HG03139 (cell line): Measurements from ENCODE around the gene PTK6.

Experiments
- ATAC-seq: cut with Tn5 transposase; IDR thresholded peaks from one replicate; pipeline ENCODE4 v1.9.1; 2021; ENCODE audit not compliant: unreplicated experiment

Gene PTK6

GRCh38 chr20:63545814-63546213, 8.6 kb upstream of the PTK6 start:
- ATAC-seq: no peak

- ATAC-seq: no peak
These were observed 7.9 kb upstream of the PTK6 start for GRCh38 chr20:63544958-63545516.

DNA sequence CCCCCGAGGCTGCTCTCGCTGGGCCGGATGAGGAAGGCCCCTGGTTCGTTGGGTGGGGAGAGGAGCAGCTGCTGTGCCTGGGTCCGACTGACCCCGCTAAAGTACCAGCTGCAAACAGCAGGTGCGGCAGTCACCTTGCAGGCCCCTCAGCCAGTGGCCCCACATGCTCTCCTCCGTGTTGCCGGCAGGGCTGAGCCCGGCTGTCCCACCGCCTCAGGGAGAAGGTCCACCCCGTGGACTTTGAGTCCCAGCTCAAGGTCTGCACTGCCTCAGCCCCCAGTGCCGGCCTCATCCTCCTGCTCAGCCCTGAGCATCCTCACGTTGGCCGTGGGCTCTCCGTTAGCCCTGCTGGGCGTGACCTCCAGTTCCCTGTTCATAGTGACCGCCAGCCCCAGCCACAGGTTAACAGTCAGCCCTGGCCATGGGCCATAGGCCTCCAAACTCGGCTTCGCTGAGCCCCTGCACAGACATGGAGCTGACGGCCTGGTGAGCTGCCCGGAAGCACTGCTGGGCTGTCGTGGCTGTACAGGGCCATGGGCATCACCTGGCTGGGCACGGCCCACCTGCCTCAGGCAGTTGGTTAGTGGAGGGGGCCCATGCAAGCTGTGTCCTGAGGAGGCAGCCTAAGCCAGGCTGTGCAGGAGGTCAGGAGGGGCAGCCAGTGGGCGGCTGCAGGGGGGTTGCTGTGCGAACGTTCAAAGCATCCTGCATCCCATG, 7.2 kb upstream of the PTK6 start:
- ATAC-seq: no peak

DNA sequence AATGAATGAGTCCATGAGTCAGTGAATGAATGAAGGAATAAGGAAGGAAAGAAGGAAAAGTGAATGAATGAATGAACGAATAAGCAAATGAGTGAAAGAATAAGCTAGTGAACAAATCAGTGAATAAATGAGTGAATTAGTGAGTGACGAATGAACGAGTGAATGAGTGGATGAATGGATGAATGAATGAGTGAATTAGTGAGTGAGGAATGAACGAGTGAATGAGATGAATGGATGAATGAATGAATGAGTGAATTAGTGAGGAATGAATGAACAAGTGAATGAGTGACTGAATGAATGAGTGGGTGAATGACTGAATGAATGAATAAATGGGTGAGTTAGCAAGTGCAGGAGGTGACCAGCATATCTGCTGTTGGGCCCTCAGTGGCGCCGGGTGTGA, 6.6 kb upstream of the PTK6 start:
- no peak for ATAC-seq

DNA sequence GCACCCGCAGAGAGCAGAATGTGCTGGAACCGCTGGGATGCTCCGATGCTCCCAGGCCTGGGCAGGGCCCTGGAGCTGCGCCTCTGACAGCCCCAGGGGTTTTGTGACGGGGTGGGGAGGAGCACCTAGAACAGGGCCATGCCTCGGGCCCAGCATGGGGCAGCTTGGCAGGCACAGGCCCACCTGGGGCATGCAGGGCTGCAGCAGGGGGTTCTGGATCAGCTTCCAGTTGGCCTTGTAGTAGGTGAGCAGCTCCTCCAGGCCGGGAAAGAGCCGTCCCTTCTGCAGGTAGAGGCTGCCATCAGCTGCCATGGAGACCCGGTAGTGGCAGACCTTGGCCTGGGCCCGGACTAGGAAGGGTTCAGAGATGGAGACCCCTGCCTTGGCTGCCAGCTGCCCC, 6.0 kb upstream of the PTK6 start:
- ATAC-seq: no peak

- no peak for ATAC-seq
These were observed 5.5 kb upstream of the PTK6 start for GRCh38 chr20:63542696-63543095.

GRCh38 chr20:63542031-63542559, 4.9 kb upstream of the PTK6 start:
- no peak for ATAC-seq

DNA sequence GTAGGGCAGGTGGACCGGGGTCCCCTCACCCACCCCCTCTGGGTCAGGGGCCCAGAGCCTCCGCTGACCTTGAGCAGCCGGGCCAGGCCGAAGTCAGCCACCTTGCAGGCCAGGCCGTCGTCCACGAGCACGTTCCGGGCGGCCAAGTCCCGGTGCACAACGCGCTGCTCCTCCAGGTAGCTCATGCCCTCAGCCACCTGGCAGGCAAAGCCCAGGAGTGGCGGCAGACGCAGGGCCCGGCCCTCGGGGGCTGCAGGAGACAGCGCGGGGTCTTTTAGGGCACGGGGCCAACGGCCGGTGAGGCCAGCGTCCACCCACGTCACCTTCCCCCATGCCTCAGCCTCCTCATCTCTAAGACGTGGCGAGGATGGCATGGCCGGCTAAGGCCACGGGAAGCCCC, 4.2 kb upstream of the PTK6 start:
- ATAC-seq: no peak

GRCh38 chr20:63540417-63541186, 3.4 kb upstream of the PTK6 start:
- ATAC-seq: no peak

GRCh38 chr20:63539441-63540370, 2.5 kb upstream of the PTK6 start:
- no peak for ATAC-seq

GRCh38 chr20:63539092-63539430, 1.9 kb upstream of the PTK6 start:
- ATAC-seq: no peak

DNA sequence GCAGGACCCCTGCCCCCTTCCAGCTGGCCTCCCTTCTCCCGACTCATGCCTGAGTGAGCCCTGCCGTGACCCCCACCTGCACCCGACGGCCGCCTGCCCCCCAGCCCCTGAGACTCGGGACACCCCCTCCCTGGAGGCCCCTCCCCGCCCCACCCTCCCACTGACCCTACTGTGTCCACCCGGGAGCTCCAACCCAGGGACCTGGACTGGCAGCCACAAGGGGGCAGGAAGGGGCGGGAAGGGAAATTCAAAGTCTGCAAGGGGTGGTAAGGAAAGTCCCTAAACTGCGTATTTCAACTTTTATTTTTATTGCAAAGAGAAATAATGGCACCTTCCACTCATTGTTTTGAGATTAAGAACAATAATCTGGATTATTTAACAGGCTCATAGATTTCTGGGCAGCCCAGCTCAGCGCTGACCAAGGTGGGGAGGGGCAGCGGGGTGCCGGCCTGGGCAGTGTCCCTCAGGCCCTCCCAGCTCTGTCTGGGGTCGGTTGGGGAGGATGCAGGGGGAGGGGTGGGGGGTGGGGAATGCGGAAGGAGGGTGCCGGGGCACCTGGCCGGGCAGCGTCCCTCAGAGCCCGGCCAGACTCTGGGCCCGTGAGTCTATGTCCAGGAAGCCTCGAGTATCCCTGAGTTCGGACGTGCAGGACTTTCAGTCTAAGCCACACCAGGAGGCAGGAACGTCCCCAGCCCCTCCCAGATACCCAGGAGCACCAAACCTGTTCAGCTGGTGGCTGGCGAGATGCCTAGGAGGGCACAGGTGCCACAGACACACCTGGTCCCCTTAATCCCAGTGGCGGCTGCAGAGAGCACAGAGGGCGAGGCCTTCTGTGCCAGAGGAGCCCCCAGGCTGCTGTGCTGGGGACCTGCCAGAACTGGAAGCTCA, 1.3 kb upstream of the PTK6 start:
- ATAC-seq: no peak

GRCh38 chr20:63537525-63538203, 488 bp upstream of the PTK6 start:
- ATAC-seq: peak; percentile 87

GRCh38 chr20:63536241-63536977, 767 bp downstream of the PTK6 start:
- ATAC-seq: no peak

DNA sequence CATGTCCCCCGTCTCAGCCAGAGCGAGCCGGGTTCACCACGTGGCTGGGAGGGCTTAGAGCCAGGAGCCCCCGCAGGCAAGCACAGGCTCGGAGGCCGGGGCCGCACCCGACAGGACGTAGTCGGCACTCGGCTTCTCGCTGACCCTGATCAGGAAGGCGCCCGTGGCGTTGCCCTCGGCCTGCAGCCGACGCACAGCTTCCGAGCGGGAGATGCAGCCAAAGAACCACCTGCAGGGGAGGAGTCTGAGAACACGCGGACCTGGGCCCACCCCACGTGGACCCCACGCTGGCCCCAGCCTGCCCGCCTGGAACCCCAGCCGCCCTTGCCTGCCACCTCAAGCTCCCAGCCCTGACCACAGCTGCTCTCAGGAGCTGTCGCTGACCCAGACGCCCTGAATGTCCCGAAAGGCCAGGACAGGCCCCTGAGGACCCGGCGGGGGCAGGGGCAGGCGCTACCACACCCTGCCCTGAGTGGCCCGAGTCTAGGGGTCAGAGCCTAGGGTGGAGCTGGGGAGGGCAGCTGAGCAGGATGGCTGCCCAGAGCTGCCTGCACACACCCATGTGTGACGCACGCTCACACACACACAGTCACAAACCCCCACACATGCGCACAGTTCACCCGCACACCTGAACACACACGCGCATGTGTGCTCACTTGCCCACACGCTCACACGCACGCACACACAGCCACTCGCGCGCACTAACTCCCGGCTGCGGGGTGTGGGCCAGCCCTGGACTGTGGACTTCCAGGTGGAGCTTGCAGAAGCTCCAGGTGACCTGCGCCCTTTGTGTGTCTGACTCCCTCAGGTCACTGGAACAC, 2.1 kb downstream of the PTK6 start:
- no peak for ATAC-seq

- no peak for ATAC-seq
These were observed 2.7 kb downstream of the PTK6 start for GRCh38 chr20:63534427-63534830.

GRCh38 chr20:63533871-63534393, 3.2 kb downstream of the PTK6 start:
- no peak for ATAC-seq

GRCh38 chr20:63533388-63533787, 3.8 kb downstream of the PTK6 start:
- no peak for ATAC-seq
